Activated T-cell treated with anti-CD3 and anti-CD28 coated beads, Interleukin-2, amount 50 U/mL, for 1 hour (primary cell): ENCODE data around the gene GARIN3.
A peak's percentile ranks its signal among the peaks of the same experiment; 100 is the strongest.

Experiments used
- DNase-seq: peaks from one replicate; pipeline ENCODE4 v3.0.0-alpha.2; 2020

Gene GARIN3

DNA sequence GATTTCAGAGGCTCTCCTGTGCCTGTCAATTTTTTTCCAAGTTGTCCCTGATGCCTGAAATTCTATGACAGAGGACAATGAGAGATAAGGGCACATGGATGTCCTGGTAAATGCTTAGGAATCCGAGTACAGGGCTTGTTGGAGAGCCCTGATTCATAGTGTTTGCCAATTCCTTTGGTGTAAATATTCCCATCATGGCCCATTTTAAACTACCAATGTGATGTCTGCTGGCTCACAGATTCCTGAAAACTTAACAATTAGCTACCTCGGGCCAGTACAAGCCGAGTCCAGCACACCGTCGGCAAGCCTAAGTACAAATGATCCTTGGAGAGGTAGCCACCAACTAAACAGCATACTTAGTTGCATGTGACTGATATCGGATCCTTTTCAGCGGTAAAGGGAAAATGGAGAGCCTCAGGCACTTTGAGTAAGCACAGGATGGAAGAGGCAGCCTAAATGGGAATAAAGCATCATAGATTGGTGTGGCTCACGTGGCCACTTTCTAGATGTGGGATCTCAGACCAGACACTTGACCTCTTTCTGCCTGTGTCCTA lies 18.1 kb upstream of the GARIN3 start:
- DNase-seq, result no peak

GRCh38 chr5:157182143-157182757 lies 16.2 kb upstream of the GARIN3 start:
- DNase-seq, result no peak

- DNase-seq, result no peak
Observed at GRCh38 chr5:157180374-157181264, 14.6 kb upstream of the GARIN3 start, which contains the start of gene ITK. Gene ITK (plus strand): TSS chr5:157180840. CDS start chr5:157180978, 138 bp downstream.

- no peak for DNase-seq
Observed at GRCh38 chr5:157178966-157179365, 12.9 kb upstream of the GARIN3 start.

DNA sequence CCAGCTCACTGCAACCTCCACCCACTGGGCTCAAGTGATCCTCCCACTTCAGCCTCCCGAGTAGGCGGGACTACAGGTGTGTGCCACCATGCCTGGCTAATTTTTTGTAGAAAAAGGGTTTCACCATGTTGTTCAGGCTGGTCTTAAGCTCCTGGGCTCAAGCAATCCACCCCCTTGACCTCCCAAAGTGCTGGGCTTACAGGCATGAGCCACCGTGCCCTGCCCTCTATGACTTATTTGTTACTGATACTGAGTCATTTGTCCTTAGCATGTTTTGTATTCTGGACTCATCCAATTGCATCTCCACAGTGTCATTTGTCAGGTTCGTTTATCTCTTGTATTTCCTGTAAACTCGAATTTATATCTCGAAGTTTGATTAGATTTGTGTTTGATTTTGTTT lies 11.9 kb upstream of the GARIN3 start:
- no peak for DNase-seq

- no peak for DNase-seq
Observed at GRCh38 chr5:157175071-157175612, 9.1 kb upstream of the GARIN3 start.

DNA sequence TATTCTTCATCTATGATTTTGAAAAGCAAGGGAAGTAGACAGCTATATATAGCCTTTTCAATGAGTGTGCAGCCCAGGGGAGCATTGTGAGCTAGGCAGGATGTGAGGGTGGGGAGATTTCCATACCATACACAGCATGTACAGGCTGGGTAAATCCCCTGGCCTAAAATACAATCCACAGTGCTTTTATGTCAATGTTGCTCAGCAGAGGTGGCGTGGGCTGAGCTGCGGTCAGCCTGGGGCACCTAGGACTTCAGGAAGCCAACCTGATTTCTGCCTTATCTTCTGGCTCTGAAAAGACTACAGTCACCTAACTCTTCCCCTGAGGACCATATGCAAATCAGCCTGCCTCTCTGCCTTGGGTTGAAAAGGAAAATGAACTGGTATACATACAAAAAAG lies 6.3 kb upstream of the GARIN3 start:
- peak; percentile 69 for DNase-seq

GRCh38 chr5:157168286-157168685 lies 2.2 kb upstream of the GARIN3 start:
- no peak for DNase-seq

DNA sequence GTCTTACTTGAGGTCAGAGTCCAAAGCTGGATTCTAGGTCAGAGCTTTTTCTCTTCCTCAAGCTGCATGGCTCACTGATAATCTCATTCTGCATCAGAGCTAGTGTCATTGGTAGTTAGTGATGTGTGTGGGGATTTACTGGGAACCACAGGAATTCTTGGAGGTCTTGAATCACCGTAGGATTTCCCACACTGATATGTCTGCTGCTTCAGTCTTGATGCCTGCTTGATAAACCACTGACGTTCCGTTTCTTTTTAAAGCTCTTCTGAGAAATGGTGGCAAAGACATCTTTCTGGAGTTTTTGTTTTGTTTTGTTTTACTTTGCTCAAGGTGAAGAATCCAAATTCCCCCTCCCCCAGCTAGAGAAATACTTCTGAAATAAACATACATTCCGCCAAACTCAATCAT lies 1.2 kb upstream of the GARIN3 start:
- DNase-seq, result no peak

- DNase-seq, result no peak
Observed at GRCh38 chr5:157165668-157166067, 396 bp downstream of the GARIN3 start.

DNA sequence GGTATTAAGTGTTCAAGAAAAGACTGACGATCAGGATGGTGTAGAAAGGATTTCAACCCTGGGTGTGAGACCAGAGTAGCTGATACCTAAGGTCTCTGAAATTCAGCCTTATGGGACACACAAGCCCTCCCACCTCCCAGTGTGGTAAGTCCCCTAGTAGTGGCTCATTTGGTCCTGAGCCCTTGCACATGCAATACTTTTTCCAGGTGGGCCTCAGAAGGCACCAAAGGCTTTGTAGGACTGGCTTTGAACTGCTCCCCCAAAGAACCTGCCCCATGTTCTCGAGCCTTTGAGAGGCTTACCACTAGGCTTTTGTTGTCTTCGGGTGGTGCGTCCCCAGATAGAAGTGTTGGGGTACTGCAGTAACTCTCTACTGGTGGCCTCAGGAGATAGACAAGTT lies 803 bp downstream of the GARIN3 start:
- DNase-seq, result no peak

DNA sequence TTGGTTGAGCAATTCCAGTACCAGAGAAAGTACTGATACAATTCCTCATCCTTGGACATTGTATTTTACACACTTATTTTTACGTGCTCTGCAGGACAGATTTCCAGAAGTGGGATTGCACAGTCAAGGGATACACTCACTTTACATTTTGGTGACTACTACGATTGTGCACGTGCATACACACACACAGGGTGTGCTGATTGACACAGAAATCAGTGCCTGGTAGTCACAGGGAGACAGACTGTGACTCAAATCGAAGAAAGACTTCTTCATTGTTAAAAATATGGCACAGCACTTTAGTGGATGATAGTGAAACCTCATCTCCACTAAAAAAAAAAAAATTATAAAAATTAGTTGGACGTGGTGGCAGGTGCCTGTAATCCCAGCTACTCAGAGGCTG lies 1.5 kb downstream of the GARIN3 start:
- DNase-seq, result no peak

- no peak for DNase-seq
Observed at GRCh38 chr5:157162919-157163510, 3.0 kb downstream of the GARIN3 start.

- DNase-seq, result no peak
Observed at GRCh38 chr5:157161996-157162395, 4.1 kb downstream of the GARIN3 start.

DNA sequence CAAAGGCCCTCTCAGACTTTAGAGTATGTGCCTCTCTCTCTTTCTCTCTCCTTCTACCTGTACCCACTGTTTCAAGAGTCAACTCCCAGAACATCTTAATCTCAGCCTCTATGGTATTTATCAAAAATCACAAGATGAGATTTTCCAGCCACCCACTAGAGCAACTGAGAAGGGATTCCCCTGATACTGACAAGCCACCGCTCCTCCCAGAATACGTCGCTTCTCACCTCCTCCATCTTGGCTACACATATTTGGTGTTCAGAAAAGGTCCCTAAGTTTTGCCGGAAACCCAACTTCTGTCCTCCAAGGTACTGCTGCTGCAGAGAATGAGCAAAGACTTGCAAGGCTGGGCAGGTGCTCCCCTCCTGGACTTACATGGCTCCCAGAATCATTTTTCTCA lies 6.1 kb downstream of the GARIN3 start:
- no peak for DNase-seq

GRCh38 chr5:157159209-157159751 lies 6.8 kb downstream of the GARIN3 start:
- peak; percentile 45 for DNase-seq

GRCh38 chr5:157157293-157157891 lies 8.7 kb downstream of the GARIN3 start:
- DNase-seq, result no peak

DNA sequence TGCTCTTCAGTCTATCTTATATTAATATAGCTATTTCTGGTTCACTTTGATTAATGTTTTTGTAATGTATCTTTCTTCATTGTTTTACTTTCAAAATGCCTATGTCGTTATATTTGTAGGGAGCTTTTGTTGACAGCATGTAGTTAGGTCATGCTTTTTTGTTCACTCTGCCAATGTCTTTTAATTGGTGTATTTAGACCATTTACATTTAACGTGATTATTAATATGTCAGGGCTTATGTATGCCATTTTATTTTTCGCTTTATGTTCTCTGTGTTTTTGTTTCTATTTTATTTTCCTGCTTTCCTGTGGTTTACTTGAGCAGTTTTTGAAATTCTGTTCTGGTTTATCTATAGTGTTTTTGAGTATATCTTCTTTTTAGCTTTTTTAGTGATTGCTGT lies 10.8 kb downstream of the GARIN3 start:
- no peak for DNase-seq

- DNase-seq, result no peak
Observed at GRCh38 chr5:157150995-157151394, 15.1 kb downstream of the GARIN3 start.

DNA sequence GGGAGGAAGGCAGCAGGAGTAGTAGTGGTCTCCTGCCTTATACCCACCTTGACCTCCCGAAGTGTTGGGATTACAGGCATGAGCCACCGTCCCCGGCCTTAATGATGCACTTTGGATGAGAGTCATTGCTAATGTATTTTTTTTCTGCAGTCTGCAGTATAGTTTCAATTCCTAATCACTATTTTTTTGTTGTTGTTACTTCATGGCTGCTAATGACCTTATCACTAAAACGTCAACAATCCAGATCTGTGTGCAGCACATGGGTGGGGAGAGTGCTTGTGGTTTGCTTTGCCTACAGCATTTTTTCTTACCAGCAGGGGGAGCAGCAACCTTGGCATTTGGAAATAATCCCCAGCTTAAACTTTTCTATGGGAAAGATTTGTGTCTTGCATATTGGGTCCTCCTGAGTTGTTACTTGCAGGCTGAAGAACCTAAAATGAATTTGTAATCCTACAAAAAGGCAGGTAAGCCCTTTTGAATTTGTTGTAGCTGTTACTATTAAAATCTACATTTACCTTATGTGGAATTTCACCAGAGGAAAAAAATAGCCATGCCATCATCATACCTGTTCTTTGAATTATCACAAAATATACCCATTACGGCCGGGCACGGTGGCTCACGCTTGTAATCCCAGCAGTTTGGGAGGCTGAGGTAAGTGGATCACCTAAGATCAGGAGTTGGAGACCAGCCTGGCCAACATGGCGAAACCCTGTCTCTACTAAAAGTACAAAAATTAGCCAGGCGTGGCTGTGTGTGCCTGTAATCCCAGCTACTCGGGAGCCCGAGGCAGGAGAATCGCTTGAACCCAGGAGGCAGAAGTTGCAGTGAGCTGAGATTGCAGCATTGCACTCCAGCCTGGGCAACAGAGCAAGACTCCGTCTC lies 17.1 kb downstream of the GARIN3 start:
- DNase-seq, result peak; percentile 71

DNA sequence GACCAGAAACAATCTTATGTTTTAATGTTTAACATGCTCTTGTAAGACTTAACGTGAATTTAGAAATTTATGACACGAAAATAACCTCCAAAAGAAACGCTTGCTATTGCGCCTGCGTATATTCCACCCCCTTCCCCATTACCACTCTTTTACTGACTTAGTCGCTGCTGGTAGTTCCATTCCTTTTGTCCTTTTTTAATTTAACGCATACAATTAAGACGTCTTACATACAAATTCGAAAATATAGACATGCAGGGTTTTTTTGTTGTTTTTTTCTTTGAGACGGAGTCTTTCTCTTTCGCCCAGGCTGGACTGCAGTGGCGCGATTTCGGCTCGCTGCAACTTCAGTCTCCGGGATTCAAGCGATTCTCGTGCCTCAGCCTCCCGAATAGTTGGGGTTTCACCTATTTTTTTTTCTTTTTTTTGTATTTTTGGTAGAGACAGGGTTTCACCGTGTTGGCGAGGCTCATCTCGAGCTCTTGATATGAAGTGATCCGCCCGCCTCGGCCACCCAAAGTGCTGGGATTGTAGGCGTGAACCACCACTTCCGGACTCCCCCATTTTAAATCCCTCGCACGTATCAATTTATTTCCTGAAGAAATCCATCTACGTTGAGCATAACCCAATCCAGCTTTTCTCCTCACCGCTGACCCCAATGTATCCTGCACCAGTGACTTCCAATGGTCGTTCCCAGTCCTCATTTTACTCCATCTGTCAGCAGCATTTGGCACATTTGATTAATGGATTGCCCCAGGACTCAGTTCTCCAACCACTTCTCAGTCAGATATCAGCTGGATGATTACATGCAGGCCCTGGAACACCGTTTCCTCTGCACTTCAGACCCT lies 22.7 kb downstream of the GARIN3 start:
- peak; percentile 51 for DNase-seq
